Glutamatergic neuron (in vitro differentiated cells): Measurements from ENCODE around the gene OSBPL8. TPM values are rescaled to one million over a fixed set of nuclear protein-coding genes. Genes with fewer than 3 reads are reported as not detected.
A peak's percentile ranks its signal among the peaks of the same experiment; 100 is the strongest.

Experiments used
- DNase-seq: peaks from one replicate; pipeline ENCODE4 v3.0.0; 2022
- H3K27ac Mint-ChIP-seq: one replicate; pipeline ENCODE4 v1.8.0; 2020; ENCODE audit warnings: mild to moderate bottlenecking, mixed read lengths, inconsistent platforms; ENCODE audit not compliant: unreplicated experiment
- H3K27me3 Mint-ChIP-seq: one replicate; pipeline ENCODE4 v1.8.0; 2020; ENCODE audit warnings: mild to moderate bottlenecking, moderate library complexity, mixed read lengths, inconsistent platforms; ENCODE audit not compliant: unreplicated experiment
- H3K36me3 Mint-ChIP-seq: one replicate; pipeline ENCODE4 v1.8.0; 2020; ENCODE audit warnings: mild to moderate bottlenecking, mixed read lengths, inconsistent platforms; ENCODE audit not compliant: unreplicated experiment
- H3K4me1 Mint-ChIP-seq: one replicate; pipeline ENCODE4 v1.8.0; 2020; ENCODE audit warnings: mild to moderate bottlenecking, low read depth, mixed read lengths, inconsistent platforms; ENCODE audit not compliant: unreplicated experiment
- H3K4me3 Mint-ChIP-seq: one replicate; pipeline ENCODE4 v1.8.0; 2020; ENCODE audit warnings: mild to moderate bottlenecking, mixed read lengths, inconsistent platforms; ENCODE audit not compliant: unreplicated experiment
- H3K9me3 Mint-ChIP-seq: one replicate; pipeline ENCODE4 v1.8.0; 2020; ENCODE audit warnings: mild to moderate bottlenecking, moderate library complexity, mixed read lengths, inconsistent platforms; ENCODE audit not compliant: unreplicated experiment
- CTCF ChIP-seq: fragments of 200-600 bp; sonication (generic); IDR thresholded peaks from one replicate; pipeline ENCODE4 v1.5.0; 2021; ENCODE audit not compliant: partially characterized antibody, unreplicated experiment
- total RNA-seq: library from RNA; stranded (reverse); fragmentation: NEBNext Ultra II Directional; extraction: Animal tissue kit (Norgen Biotek cat#: 25700); gene quantifications from one replicate; pipeline ENCODE4 v1.2.1, GENCODE V29; 2021; ENCODE audit not compliant: unreplicated experiment

Gene OSBPL8
- total RNA-seq, 1 donor from 2014 or later = 162 TPM

- no peaks in the 10 kb centered on the region for H3K27me3 Mint-ChIP-seq
- DNase-seq = peak; percentile 88
- H3K9me3 Mint-ChIP-seq = peaks cover 6% of the 10 kb centered on the region
- H3K36me3 Mint-ChIP-seq = no peaks in the 10 kb centered on the region
- peaks cover 7% of the 10 kb centered on the region for H3K4me1 Mint-ChIP-seq
- peak within 1 kb of the TSS; percentile 91 for H3K4me3 Mint-ChIP-seq
- peak within 1 kb of the TSS; percentile 93 for H3K27ac Mint-ChIP-seq
- no peak for TF ChIP-seq CTCF
Observed at GRCh38 chr12:76348079-76348901, 211.3 kb downstream of the OSBPL8 start, which contains the start of gene BBS10. Gene BBS10, minus strand, starts transcription at chr12:76348415. Its CDS starts 57 bp downstream, at chr12:76348358.

GRCh38 chr12:76346798-76347420 is 212.7 kb downstream of the OSBPL8 start:
- no peak for DNase-seq
- peak overlapping the region; percentile 91 for H3K4me3 Mint-ChIP-seq
- peak overlapping the region; percentile 76 for H3K27ac Mint-ChIP-seq

GRCh38 chr12:76346236-76346635 is 213.3 kb downstream of the OSBPL8 start:
- peaks cover 6% of the 10 kb centered on the region for H3K9me3 Mint-ChIP-seq
- H3K27ac Mint-ChIP-seq = no peak overlapping the region
- DNase-seq = no peak
- H3K4me3 Mint-ChIP-seq = peak overlapping the region; percentile 91
- peaks cover 13% of the 10 kb centered on the region for H3K4me1 Mint-ChIP-seq
- H3K36me3 Mint-ChIP-seq = no peaks in the 10 kb centered on the region
- H3K27me3 Mint-ChIP-seq = no peaks in the 10 kb centered on the region
- no peak for TF ChIP-seq CTCF

More at GRCh38 chr12:76346798-76347420, 212.7 kb downstream of the OSBPL8 start:
- H3K36me3 Mint-ChIP-seq = no peaks in the 10 kb centered on the region
- TF ChIP-seq CTCF = no peak
- peaks cover 6% of the 10 kb centered on the region for H3K9me3 Mint-ChIP-seq
- H3K4me1 Mint-ChIP-seq = peaks cover 13% of the 10 kb centered on the region
- H3K27me3 Mint-ChIP-seq = no peaks in the 10 kb centered on the region

GRCh38 chr12:76345569-76345968 is 214.0 kb downstream of the OSBPL8 start:
- TF ChIP-seq CTCF = no peak
- DNase-seq = no peak
- Mint-ChIP-seq H3K4me1 (peaks cover 13% of the 10 kb centered on the region), H3K27me3 (no peaks in the 10 kb centered on the region), H3K27ac (no peak overlapping the region), H3K9me3 (peaks cover 6% of the 10 kb centered on the region), H3K4me3 (no peak overlapping the region), H3K36me3 (no peaks in the 10 kb centered on the region)
